ENCODE measurements around the gene PEAR1. TPM values are rescaled to one million over a fixed set of nuclear protein-coding genes. Genes with fewer than 3 reads are reported as not detected.

PEAR1 gene
- total RNA-seq, 6 donors from 2014 or later, result 8.4 to 33.5 (median 13.7) TPM

- peaks cover 7 to 21% (median 12%) of the 10 kb centered on the region in 4 donors for H3K4me1 ChIP-seq
- ATAC-seq (ENCODE audit: low FRiP score in 2 of 2) (no peak), DNase-seq (peak; percentile 67 to 92)
- no peaks in the 10 kb centered on the region for H3K9me3 ChIP-seq
- WGBS, 2 donors, result 12 to 24% methylated on average over 7 to 27 of the region's 36 CpGs
- no peak overlapping the region for H3K27ac ChIP-seq
- H3K36me3 ChIP-seq, result no peaks in the 10 kb centered on the region
- H3K4me3 ChIP-seq, result no peak overlapping the region
- peaks cover 0 to 27% (median 14%) of the 10 kb centered on the region in 4 donors for H3K27me3 ChIP-seq
- TF ChIP-seq POLR2AphosphoS5 (IDR thresholded peaks at IDR 0.05) (no peak), POLR2A (IDR thresholded peaks at IDR 0.05) (no peak), EP300 (IDR thresholded peaks at IDR 0.05) (no peak), CTCF (IDR thresholded peaks at IDR 0.05) (no peak)
Measured at GRCh38 chr1:156848461-156849150, 44.9 kb upstream of the PEAR1 start.

- no peaks in the 10 kb centered on the region for H3K9me3 ChIP-seq
- peaks cover 7 to 21% (median 12%) of the 10 kb centered on the region in 4 donors for H3K4me1 ChIP-seq
- H3K36me3 ChIP-seq, result no peaks in the 10 kb centered on the region
- WGBS, 2 donors, result 26 to 100% methylated on average over 1 to 23 of the region's 23 CpGs
- peaks cover 0 to 27% (median 13%) of the 10 kb centered on the region in 4 donors for H3K27me3 ChIP-seq
- H3K27ac ChIP-seq, result no peak overlapping the region
- TF ChIP-seq CTCF (IDR thresholded peaks at IDR 0.05) (no peak), POLR2AphosphoS5 (IDR thresholded peaks at IDR 0.05) (no peak), POLR2A (IDR thresholded peaks at IDR 0.05) (no peak), EP300 (IDR thresholded peaks at IDR 0.05) (no peak)
- no peak overlapping the region for H3K4me3 ChIP-seq
- no peak for DNase-seq
- no peak for ATAC-seq (ENCODE audit: low FRiP score in 2 of 2)
Measured at GRCh38 chr1:156849151-156849496, 44.4 kb upstream of the PEAR1 start.

GRCh38 chr1:156851779-156852417 lies 41.6 kb upstream of the PEAR1 start:
- peak in 1 of 2 donors; percentile 64 for DNase-seq
- TF ChIP-seq CTCF (IDR thresholded peaks at IDR 0.05), result no peak
- TF ChIP-seq POLR2AphosphoS5 (IDR thresholded peaks at IDR 0.05), result no peak
- TF ChIP-seq EP300 (IDR thresholded peaks at IDR 0.05), result no peak
- TF ChIP-seq POLR2A (IDR thresholded peaks at IDR 0.05), result no peak
- Histone ChIP-seq H3K9me3 (no peaks in the 10 kb centered on the region), H3K27ac (no peak overlapping the region), H3K4me3 (no peak overlapping the region), H3K27me3 (peaks cover 0 to 9% (median 5%) of the 10 kb centered on the region in 4 donors), H3K4me1 (peaks cover 0 to 9% (median 3%) of the 10 kb centered on the region in 4 donors), H3K36me3 (no peaks in the 10 kb centered on the region)
- WGBS, 2 donors, result 80% methylated on average over 17 of the region's 17 CpGs; no CpG with 5 or more reads in 1 of the 2 donors
- ATAC-seq (ENCODE audit: low FRiP score in 2 of 2), result peak; percentile 2 to 20

GRCh38 chr1:156852418-156852874 lies 41.1 kb upstream of the PEAR1 start:
- H3K27ac ChIP-seq, result no peak overlapping the region
- TF ChIP-seq POLR2A (IDR thresholded peaks at IDR 0.05) (no peak), CTCF (IDR thresholded peaks at IDR 0.05) (no peak), POLR2AphosphoS5 (IDR thresholded peaks at IDR 0.05) (no peak), EP300 (IDR thresholded peaks at IDR 0.05) (no peak)
- DNase-seq (peak in 1 of 2 donors; percentile 75), ATAC-seq (ENCODE audit: low FRiP score in 2 of 2) (peak; percentile 13 to 37)
- no peak overlapping the region for H3K4me3 ChIP-seq
- WGBS, 2 donors, result 57% methylated on average over 9 of the region's 9 CpGs; no CpG with 5 or more reads in 1 of the 2 donors
- peaks cover 0 to 9% (median 3%) of the 10 kb centered on the region in 4 donors for H3K4me1 ChIP-seq
- H3K27me3 ChIP-seq, result peaks cover 0 to 9% (median 5%) of the 10 kb centered on the region in 4 donors
- no peaks in the 10 kb centered on the region for H3K36me3 ChIP-seq
- H3K9me3 ChIP-seq, result no peaks in the 10 kb centered on the region
